ENCODE results near the gene TDRD1. TPM values are rescaled to one million over a fixed set of nuclear protein-coding genes. Genes with fewer than 3 reads are reported as not detected.
A peak's percentile ranks its signal among the peaks of the same experiment; 100 is the strongest.

TDRD1 gene
- total RNA-seq, 4 donors from 2014 or later = 0.17 to 0.42 (median 0.40) TPM; not detected in 1

DNA sequence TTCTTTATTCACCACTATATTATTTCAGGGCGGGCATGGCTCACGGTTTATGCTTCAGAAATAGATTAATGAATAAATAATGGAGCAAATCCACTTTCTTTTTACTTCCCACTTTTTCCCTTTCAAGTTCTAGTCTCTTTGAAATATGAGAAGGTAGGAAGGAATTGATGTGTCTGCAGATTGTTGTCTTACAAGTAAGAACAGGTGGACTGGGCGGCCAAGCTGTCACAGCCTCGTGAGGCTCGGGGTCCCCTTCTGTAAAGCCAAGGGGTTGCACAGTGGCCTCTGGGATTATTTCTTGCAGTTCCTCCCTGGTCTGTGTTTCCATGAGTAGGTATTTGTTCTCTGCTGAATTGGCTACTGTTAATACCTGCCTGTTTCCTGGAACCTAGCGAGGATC, 71.1 kb downstream of the TDRD1 start:
- TF ChIP-seq POLR2AphosphoS5 (IDR thresholded peaks at IDR 0.05) = no peak
- no peak for TF ChIP-seq CTCF (IDR thresholded peaks at IDR 0.05)
- no peak for TF ChIP-seq EP300 (IDR thresholded peaks at IDR 0.05)
- no peak for TF ChIP-seq POLR2A (IDR thresholded peaks at IDR 0.05)
- no peak overlapping the region for H3K27ac ChIP-seq
- H3K36me3 ChIP-seq = no peaks in the 10 kb centered on the region
- H3K27me3 ChIP-seq = no peaks in the 10 kb centered on the region
- DNase-seq (ENCODE audit: low spot score in 2 of 2) = no peak
- H3K4me3 ChIP-seq = no peak overlapping the region
- no peaks in the 10 kb centered on the region for H3K4me1 ChIP-seq
- 72% methylated on average over 6 of the region's 6 CpGs for WGBS
- H3K9me3 ChIP-seq = no peaks in the 10 kb centered on the region

GRCh38 chr10:114250716-114251115, 71.6 kb downstream of the TDRD1 start:
- WGBS = 100% methylated on average over 1 of the region's 1 CpG
- no peak overlapping the region for H3K4me3 ChIP-seq
- DNase-seq (ENCODE audit: low spot score in 2 of 2) = peak in 1 of 2 donors; percentile 41
- H3K27ac ChIP-seq = no peak overlapping the region
- H3K9me3 ChIP-seq = no peaks in the 10 kb centered on the region
- H3K4me1 ChIP-seq = no peaks in the 10 kb centered on the region
- TF ChIP-seq POLR2AphosphoS5 (IDR thresholded peaks at IDR 0.05) = no peak
- no peak for TF ChIP-seq CTCF (IDR thresholded peaks at IDR 0.05)
- no peak for TF ChIP-seq POLR2A (IDR thresholded peaks at IDR 0.05)
- no peak for TF ChIP-seq EP300 (IDR thresholded peaks at IDR 0.05)
- no peaks in the 10 kb centered on the region for H3K27me3 ChIP-seq
- no peaks in the 10 kb centered on the region for H3K36me3 ChIP-seq

GRCh38 chr10:114252092-114252491, 72.9 kb downstream of the TDRD1 start:
- Histone ChIP-seq H3K27ac (no peak overlapping the region), H3K9me3 (no peaks in the 10 kb centered on the region), H3K4me1 (no peaks in the 10 kb centered on the region), H3K27me3 (no peaks in the 10 kb centered on the region), H3K36me3 (no peaks in the 10 kb centered on the region), H3K4me3 (no peak overlapping the region)
- 81% methylated on average over 5 of the region's 5 CpGs for WGBS
- no peak for TF ChIP-seq POLR2A (IDR thresholded peaks at IDR 0.05)
- TF ChIP-seq POLR2AphosphoS5 (IDR thresholded peaks at IDR 0.05) = no peak
- no peak for TF ChIP-seq EP300 (IDR thresholded peaks at IDR 0.05)
- no peak for TF ChIP-seq CTCF (IDR thresholded peaks at IDR 0.05)
- no peak for DNase-seq (ENCODE audit: low spot score in 2 of 2)

DNA sequence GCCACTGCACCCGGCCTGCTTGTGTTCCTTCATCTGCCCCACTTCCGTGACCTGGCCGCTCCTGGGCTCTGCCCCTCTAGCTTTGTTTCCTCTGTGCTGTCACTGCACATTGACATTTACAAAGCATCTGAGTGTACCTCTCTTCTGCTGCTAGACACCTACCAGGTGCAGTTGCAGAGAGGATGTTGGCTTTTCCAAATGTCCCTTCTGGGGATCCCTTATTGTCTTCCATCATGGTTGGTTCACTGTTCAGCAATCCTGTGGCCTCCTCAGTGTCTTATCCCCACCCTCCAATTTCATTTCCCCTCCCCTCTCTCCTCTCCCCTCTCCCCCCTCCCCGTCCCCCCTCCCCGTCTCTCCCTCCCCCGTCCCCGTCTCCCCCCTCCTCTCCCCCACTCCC, 73.7 kb downstream of the TDRD1 start:
- no peaks in the 10 kb centered on the region for H3K36me3 ChIP-seq
- no peak for DNase-seq (ENCODE audit: low spot score in 2 of 2)
- whole genome bisulfite sequencing = 72% methylated on average over 4 of the region's 7 CpGs
- TF ChIP-seq CTCF (IDR thresholded peaks at IDR 0.05) (no peak), EP300 (IDR thresholded peaks at IDR 0.05) (no peak), POLR2AphosphoS5 (IDR thresholded peaks at IDR 0.05) (no peak), POLR2A (IDR thresholded peaks at IDR 0.05) (no peak)
- H3K4me1 ChIP-seq = peaks cover 7% of the 10 kb centered on the region
- H3K27me3 ChIP-seq = no peaks in the 10 kb centered on the region
- no peaks in the 10 kb centered on the region for H3K9me3 ChIP-seq
- H3K27ac ChIP-seq = no peak overlapping the region
- H3K4me3 ChIP-seq = no peak overlapping the region

DNA sequence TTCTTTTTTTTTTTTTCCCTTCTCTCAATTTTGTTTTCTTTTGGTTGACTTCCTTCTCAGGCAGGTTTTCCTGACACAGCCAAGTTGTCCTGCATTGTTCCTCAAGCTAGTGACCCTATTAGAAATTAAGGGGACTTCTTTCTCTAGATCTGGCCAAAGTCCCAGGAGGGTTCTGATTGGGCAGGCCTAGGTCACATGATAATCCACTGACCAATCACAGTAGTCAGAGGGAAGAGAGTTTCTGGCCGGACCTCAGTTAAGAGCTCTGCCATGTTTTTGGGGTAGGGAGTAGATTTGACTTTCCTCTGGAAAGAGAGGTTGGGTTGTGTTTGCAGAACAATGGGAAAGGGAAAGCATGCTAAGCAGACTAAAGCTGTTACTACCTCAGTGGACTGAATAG, 76.1 kb downstream of the TDRD1 start:
- no peak for DNase-seq (ENCODE audit: low spot score in 2 of 2)
- Histone ChIP-seq H3K36me3 (no peaks in the 10 kb centered on the region), H3K27ac (no peak overlapping the region), H3K9me3 (no peaks in the 10 kb centered on the region), H3K4me3 (no peak overlapping the region), H3K4me1 (peaks cover 15% of the 10 kb centered on the region), H3K27me3 (no peaks in the 10 kb centered on the region)
- WGBS = 83% methylated on average over 1 of the region's 1 CpG
- TF ChIP-seq EP300 (IDR thresholded peaks at IDR 0.05) (no peak), CTCF (IDR thresholded peaks at IDR 0.05) (no peak), POLR2AphosphoS5 (IDR thresholded peaks at IDR 0.05) (no peak), POLR2A (IDR thresholded peaks at IDR 0.05) (no peak)

Measured in suprapubic skin (tissue), 4 donors.